GM18517 (cell line): ENCODE measurements around the gene IER5L.
"Not testable (repeated sequence)": the region's sequence is repeated elsewhere in the genome, so short reads cannot be mapped to it uniquely, and the experiment has no call there.

Experiments used
- ATAC-seq: cut with Tn5 transposase; IDR thresholded peaks from one replicate; pipeline ENCODE4 v1.9.1; 2021; ENCODE audit warnings: mild to moderate bottlenecking, moderate library complexity; ENCODE audit not compliant: unreplicated experiment

IER5L gene

DNA sequence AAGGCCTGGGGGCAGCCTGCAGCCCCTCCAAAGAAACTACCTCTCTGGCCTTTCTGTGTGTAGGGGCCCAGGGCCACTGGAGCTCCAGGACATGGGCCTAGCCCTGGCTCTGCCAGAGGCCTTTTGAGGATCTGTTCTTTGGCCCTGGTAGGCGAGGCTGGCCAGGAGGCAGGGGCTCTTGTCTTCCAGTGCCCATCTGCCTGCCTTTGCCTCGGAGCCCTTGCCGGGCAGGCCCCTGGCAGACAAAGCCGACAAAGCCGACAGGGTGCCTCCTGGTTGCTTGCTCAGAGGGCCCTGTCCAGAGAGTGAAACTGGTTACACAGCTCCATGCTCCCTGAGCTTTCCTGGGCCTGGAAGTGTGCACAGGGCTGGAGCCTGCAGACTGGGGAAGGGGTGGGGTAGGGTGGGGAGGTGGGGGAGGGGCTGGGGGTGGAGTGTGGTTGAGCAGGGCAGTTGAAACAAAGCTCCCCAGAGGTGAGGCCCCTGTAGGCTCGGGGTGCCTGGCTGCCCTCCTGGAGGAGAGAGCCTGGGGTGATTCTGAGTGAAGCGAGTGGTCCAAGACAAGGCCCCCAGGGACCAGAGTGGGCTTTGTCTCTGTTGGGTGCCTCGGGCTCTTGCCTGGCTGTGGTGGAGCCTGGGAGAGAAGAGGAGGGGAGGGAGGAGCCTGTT lies 37.5 kb downstream of the IER5L start:
- ATAC-seq, result peak; percentile 17

DNA sequence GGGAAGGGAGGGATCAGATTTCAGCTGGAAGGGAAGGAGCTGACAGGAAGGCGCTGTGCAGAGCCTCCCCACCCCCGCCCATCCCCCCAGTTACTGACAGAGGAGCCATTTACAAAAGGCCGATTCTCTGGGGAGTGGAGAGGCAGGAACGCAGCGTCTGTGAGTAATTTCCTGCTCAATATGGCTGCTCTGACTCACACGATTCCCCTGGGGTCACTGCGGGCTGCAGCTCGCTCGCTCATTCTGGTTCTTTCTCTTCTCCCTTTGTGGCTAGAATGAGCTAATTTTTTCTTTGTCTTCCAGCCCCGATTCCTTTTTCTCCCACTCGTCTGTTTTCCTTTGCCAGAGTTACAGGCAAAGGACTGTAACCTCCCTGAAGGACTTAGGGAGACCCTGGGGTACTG lies 38.1 kb downstream of the IER5L start:
- ATAC-seq, result peak; percentile 51

DNA sequence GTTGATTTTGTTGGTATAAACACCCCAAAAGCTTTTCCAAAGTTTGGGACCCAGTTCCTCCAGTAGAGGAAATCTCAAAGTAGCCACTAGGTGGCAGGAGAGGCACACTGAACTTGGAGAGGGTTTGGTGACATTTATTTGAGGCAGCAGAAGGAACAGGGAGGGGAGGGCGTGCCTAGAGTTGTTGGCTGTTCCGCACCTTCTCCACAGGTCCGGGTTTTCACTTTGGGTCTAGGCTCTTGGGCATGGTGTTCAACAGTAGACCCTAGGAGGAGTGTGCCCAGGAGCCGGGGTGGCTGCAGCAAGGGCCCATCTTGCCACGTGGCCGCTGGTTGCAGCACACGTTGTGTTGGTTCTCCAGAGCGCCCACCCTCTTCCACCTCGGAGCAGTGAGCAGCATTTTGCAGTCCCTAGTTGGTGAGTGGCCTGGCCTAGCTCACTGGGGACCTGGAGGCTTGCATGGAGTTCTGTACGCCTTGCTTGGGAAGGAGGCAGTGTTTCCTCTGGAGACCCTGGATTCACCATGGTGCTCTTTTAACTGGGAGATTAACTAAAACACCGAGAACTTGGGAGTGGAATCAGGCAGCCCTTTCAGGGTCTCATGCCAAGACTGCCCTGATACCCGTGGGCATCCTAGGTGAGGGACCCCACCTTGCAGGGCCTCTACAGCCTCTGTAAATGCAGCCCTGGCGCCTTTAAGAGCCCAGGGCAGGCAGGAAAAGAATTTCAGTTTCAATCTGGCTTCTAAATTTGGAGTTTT lies 38.6 kb downstream of the IER5L start:
- ATAC-seq, result peak; percentile 50

DNA sequence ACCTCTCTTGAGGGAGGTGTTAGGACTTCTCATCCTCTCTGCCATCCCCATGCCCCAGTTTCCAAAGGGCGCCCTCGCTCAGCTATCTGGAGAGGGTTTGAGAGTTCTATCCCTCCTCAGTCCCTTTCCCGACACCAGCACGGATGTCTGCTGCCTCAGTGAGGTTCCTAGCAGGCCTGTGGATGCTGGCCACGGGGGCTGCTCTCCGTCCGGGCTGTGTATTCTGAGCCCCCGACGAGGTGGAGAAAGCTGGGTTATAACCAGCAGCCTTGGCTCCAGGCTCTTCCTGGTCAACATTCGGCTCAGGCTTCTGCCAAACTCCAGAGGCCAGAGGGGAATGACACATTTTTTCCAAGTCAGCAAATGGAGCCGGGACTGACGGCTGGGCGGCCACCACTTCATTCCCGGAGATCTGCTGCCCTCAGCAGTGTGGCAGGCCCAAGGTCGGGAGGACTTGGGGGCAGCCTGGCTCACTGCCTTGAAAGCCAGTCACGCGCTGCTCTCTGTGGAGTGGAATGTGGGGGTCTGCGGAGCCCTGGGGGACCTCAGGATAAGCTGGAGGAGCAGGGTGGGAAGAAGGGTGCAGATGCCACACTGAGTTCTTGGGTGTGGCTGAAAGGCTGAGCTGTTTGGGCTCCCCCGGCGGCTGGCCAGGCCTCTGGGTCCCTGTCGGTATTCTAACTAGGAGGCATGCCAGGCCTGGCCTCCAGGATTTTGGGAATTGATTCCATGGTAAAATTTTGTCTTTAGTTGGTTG lies 39.4 kb downstream of the IER5L start:
- no peak for ATAC-seq

DNA sequence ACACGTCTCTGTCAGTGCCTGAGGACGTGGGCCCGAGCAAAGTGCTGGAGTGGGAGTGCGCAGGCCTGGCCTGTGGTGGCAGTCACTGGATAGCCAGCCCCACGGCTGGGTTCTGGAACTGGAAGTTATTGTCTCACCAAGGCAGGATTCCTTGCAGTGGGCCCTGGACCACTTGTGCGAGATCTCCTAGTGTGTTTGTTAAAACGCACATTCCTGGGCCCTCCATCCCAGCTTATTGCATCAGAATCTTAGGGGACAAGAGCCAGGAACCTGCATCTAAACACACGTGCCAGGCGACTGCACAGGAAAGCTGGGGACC lies 40.0 kb downstream of the IER5L start:
- ATAC-seq, result no peak

DNA sequence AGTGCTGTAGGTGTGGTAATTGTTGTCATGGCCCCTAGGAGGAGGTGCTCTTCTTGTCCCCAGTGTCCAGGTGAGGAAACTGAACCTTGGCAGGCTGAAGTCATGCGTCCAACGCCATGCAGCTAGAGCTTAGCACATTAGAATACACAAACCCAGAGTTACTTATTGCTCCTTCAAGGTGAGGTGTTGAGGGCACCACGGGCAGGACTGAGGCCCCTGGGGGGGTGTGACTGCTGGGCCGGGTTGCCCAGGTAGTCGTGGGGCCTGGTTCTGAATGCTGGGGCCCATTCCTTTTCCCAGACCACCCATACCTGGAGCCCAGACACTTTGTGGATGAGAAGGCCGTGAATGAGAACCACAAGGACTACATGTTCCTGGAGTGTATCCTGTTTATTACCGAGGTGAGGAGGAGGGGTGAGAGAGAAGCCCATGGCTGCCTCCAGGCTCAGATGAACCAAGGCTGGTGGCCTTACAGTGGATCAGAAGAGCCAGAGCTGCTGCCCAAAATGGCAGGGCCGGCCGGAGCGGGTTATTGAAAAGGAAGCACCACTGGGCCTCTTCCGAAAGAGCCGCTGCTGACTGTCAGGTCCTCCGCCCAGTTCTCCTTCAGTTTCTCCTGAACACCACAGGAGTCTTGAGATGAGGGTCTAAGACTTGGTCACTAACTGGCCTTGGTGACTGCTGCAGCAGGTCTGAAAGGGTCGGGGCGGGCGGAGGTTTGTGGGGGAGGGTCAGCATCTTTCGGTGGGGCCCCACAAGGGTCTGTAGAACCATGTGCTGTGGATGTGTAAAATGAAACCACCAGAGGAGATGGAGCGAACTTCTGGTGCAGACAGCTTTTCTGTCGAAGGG lies 40.5 kb downstream of the IER5L start:
- no peak for ATAC-seq

DNA sequence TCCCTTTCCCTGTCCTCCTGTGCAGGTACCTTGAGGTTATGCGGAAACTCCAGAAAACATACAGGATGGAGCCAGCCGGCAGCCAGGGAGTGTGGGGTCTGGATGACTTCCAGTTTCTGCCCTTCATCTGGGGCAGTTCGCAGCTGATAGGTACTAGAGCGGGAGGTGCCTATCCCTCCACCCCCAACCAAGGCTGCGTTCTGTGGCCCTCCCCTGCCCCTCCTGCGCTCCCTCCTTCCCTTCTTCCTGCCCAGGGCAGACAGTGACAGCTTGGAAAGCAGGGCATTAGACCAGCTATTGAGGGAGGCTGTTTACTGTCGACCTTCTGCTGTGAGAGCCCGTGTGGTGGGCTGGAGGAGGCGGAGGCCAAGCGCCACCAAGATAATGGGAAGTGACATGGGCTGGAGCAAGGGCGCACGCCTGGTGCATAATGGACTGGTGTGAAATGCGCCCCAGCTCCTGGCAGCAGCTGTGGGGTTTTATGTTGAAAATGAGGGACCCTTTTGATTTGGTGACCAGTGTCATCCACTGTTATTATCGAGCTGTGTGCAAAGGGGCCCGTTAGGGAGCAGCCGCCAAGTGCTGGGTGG lies 41.5 kb downstream of the IER5L start:
- ATAC-seq, result no peak

DNA sequence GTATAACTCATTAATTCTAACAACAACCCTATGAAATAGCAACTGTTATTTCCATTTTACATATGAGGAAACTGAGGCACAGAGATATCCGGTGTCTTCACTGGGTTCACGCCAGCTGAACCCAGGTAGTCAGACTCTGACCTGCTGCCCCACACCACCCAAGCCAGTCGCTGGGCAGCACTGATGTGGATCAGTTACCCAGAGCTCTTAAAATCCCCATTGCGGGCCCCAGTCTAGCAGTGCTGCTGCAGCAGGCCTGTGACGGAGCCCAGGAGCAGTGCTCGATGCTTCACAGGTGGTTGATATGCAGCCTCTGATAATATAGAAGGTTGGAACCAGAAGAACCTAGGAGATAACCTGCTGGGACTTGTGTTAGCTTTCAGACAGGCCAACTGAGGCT lies 42.6 kb downstream of the IER5L start:
- ATAC-seq, result no peak

DNA sequence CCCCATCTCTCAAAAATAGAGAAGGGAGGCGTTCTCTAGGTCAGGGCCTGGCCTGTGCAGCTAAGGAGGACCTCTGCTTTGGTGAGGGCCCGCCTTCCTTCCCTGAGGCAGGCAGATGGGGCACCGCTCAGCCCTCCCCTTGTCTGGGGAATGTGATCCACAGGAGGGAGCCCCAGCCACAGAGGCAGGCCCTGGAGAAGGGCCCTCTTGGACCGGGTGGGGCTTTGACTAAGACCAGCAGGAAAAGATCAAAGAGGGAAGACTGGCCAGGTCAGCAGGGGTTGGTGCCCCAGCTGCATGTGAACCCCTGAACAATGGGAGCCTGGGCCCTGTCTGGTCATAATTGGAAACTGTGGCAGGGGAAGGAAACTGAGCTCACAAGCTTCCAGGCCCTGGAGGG lies 45.0 kb downstream of the IER5L start:
- ATAC-seq, result no peak

DNA sequence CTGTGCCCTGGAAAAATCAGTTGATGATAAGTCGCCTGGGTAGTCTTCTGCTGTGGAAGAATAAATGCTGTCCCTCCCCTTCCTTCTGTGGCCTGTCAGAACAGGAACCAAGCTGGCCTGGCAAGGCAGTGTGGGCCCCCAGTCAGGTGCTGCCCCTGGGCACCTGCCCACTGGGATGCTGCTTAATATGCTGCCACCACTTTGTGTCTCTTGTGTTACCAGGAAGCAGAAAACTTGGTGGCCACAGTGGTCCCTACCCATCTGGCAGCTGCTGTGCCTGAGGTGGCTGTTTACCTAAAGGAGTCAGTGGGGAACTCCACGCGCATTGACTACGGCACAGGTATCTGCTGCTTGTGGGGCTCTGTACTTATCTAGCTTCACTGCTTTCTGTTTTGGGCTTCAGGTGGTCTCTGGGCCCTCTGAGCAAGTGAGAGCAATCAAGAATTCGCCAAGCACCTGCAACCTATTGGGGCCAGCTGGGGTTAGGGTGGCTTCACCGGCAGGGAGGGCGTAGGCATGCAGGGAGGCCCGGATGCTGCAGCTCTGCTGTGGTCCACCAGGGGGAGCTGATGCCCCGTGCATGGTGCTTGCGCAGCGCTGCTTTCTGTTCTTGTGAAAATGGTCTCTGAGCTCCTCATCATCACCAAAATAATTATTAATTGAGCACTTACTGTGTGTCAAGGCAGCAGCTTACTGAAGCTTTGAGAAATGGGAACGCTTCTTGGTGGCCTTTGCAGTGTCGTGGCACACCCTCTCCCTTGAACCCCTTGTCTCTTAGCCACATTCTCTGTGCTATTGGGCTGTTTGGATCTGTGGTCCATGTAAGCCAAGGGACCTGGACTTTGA lies 46.5 kb downstream of the IER5L start:
- no peak for ATAC-seq

DNA sequence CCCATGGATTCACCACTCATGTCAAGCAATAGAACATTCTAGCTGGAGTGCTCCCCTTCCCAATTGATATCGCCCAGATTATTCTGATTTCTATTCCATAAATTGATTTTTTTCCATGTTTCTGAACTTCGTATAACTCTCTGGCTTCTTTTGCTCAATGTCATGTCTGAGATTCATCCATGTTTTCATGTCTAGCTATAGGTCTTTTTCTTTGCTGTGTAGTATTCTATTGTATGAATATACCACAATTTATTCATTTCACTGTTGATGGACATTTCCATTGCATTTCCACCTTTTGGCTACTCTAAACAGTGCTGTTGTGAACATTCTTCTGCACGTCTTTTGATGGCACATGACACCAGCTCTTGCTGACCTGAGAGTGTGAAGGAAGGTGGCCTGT lies 47.3 kb downstream of the IER5L start:
- no peak for ATAC-seq

DNA sequence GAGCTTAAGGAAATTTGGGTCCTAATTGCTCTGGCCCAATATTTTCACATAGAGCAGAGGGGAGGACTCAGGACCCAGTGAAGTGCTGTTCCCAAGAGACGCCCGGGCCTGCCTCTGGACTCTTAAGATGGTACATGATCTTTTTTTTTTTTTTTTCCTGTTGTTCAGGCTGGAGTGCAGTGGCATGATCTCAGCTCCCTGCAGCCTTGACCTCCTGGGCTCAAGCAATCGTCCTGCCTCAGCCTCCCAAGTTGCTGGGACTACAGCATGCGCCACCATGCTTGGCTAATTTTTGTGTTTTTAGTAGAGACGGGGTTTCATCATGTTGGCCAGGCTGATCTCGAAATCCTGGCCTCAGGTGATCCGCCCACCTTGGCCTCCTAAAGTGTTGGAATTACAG lies 47.8 kb downstream of the IER5L start:
- not testable (repeated sequence) for ATAC-seq

DNA sequence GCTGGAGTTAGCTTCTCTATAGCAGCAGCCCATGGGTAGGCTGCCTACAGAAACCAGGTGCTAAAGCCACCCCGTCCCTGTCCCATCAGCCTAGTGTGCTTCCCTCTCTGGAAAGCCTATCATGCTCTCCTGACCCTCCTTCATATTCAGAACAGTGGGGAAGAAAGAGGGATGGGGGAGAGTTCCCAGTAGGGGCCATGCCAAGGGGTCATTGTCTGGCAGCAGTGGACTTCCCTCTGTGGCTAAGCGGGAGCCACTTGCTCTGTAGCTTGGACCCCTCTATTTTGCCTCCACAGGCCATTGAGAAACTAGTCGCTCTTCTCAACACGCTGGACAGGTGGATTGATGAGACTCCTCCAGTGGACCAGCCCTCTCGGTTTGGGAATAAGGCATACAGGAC lies 49.4 kb downstream of the IER5L start:
- no peak for ATAC-seq

DNA sequence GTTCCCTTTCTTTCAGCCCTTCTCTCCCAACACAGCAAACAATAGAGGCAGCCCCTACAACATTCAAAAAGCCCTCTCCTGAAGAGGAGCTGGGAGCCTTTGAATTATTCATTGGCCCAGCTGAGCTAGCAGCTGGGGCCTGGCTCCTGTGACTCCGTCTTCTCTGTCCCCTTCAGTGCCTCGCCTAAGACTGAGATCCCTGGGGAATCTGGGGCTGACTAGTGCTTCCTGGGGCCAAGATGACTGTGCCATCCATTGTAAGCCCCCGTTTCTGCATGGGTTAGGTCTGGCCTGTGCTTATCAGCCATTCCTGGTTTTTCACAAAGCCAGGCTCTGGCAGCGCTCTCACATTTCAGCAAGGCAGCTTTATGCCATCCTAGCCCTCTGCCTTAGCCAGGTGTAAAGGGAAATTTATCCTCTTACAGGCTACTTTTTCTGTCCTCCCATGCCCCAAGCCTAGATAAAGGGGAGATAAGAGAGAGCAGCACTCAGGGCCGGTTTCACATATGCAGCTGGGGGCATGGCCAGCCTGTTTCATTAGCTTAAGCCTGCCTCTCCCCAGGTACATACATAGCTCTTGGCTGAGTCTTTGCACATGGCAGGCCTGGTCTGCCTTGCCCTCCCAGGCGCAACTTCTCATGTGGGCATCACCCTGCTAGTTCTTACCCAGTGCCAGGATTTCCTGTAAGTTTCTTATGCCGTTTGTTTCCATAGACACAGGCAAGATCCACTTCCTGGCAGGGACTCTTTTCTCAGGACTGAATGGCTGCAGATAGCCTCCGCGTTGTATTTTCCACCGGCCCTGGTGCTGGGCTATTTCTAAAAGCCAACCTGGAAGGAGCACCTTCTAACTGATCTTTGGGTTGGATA lies 51.1 kb downstream of the IER5L start:
- ATAC-seq, result no peak
